CD14-positive monocyte (primary cell): ENCODE measurements around the gene TMEM61. TPM values are rescaled to one million over a fixed set of nuclear protein-coding genes. Genes with fewer than 3 reads are reported as not detected.

ENCODE experiments used
- DNase-seq, 3 donors: peaks; one replicate each; pipeline ENCODE4 v3.0.0-alpha.2; 2011 to 2022
- H2AFZ ChIP-seq: 2 replicates; pipeline ENCODE4 v1.6.0; 2012; ENCODE audit warnings: mild to moderate bottlenecking, low read depth, low read length, inconsistent platforms; ENCODE audit not compliant: insufficient read depth, poor library complexity, severe bottlenecking
- H3K27ac ChIP-seq, 2 donors: 1 replicate in 1 of 2; 2 replicates in 1 of 2; pipeline ENCODE4 v1.5.1; 2012 to 2013; ENCODE audit warnings: low read length in 2 of 2, control low read depth in 1 of 2, inconsistent platforms in 1 of 2, low read depth in 1 of 2, mild to moderate bottlenecking in 1 of 2
- H3K27me3 ChIP-seq, 2 donors: one replicate each; pipeline versions ENCODE4 v1.6.0 to v1.6.1; 2011 to 2013; ENCODE audit warnings: low read length in 2 of 2; ENCODE audit not compliant: control insufficient read depth in 2 of 2, insufficient read depth in 2 of 2
- H3K36me3 ChIP-seq, 2 donors: replicated peaks in 1 of 2; 1 replicate in 1 of 2; 2 replicates in 1 of 2; pipeline versions ENCODE4 v1.5.1 to v1.6.1; 2012 to 2013; ENCODE audit warnings: low read length in 2 of 2, control low read depth in 1 of 2, inconsistent platforms in 1 of 2, mild to moderate bottlenecking in 1 of 2; ENCODE audit not compliant: insufficient read depth in 2 of 2, control insufficient read depth in 1 of 2
- H3K4me1 ChIP-seq, 2 donors: 1 replicate in 1 of 2; 2 replicates in 1 of 2; pipeline versions ENCODE4 v1.5.1 to v1.6.1; 2012 to 2013; ENCODE audit warnings: low read length in 2 of 2, control low read depth in 1 of 2, inconsistent platforms in 1 of 2, mild to moderate bottlenecking in 1 of 2, moderate library complexity in 1 of 2; ENCODE audit not compliant: insufficient read depth in 2 of 2, control insufficient read depth in 1 of 2
- H3K4me2 ChIP-seq: replicated peaks from 2 replicates; pipeline ENCODE3; 2012; ENCODE audit warnings: low read length, moderate library complexity, mild to moderate bottlenecking; ENCODE audit not compliant: poor library complexity, severe bottlenecking; ENCODE audit errors: extremely low read depth
- H3K4me3 ChIP-seq, 3 experiments: fragments of 200-600 bp in 1 of 3; sonication (generic) in 1 of 3; replicated peaks in 1 of 3; 1 replicate in 2 of 3; 2 replicates in 1 of 3; pipeline ENCODE4 v1.5.1; 2011 to 2013; ENCODE audit warnings: low read length in 3 of 3, mild to moderate bottlenecking in 3 of 3, control low read depth in 2 of 3, low read depth in 2 of 3, inconsistent platforms in 1 of 3, moderate library complexity in 1 of 3
- H3K79me2 ChIP-seq: 2 replicates; pipeline ENCODE4 v1.6.0; 2012; ENCODE audit warnings: mild to moderate bottlenecking, control low read depth, inconsistent platforms, low read length, moderate library complexity; ENCODE audit not compliant: insufficient read depth
- H3K9ac ChIP-seq: 2 replicates; pipeline ENCODE4 v1.6.0; 2017; ENCODE audit warnings: low read length, mild to moderate bottlenecking; ENCODE audit not compliant: insufficient read depth, poor library complexity, severe bottlenecking
- H3K9me3 ChIP-seq, 2 donors: replicated peaks in 1 of 2; 1 replicate in 1 of 2; 2 replicates in 1 of 2; pipeline versions ENCODE4 v1.5.1 to v1.6.1; 2012 to 2013; ENCODE audit warnings: low read length in 2 of 2, control low read depth in 1 of 2; ENCODE audit not compliant: control insufficient read depth in 1 of 2, insufficient read depth in 1 of 2
- H4K20me1 ChIP-seq: 2 replicates; pipeline ENCODE4 v1.6.0; 2012; ENCODE audit warnings: mild to moderate bottlenecking, low read length, control low read depth, moderate library complexity; ENCODE audit not compliant: insufficient read depth
- H3K27ac Mint-ChIP-seq, 7 donors: one replicate each; pipeline ENCODE4 v1.8.0; 2020; ENCODE audit warnings: mild to moderate bottlenecking in 7 of 7, mixed read lengths in 7 of 7, moderate library complexity in 6 of 7, inconsistent platforms in 2 of 7
- H3K27me3 Mint-ChIP-seq, 3 donors: one replicate each; pipeline ENCODE4 v1.8.0; 2021 to 2022; ENCODE audit warnings: low read depth in 3 of 3, mild to moderate bottlenecking in 3 of 3, mixed read lengths in 3 of 3, moderate library complexity in 3 of 3, inconsistent platforms in 1 of 3
- H3K36me3 Mint-ChIP-seq, 2 donors: one replicate each; pipeline ENCODE4 v1.8.0; 2020; ENCODE audit warnings: mixed read lengths in 2 of 2, inconsistent platforms in 1 of 2, mild to moderate bottlenecking in 1 of 2
- H3K4me1 Mint-ChIP-seq: one replicate; pipeline ENCODE4 v1.8.0; 2020; ENCODE audit warnings: mild to moderate bottlenecking, mixed read lengths
- H3K4me3 Mint-ChIP-seq, 2 donors: one replicate each; pipeline ENCODE4 v1.8.0; 2020; ENCODE audit warnings: mild to moderate bottlenecking in 2 of 2, mixed read lengths in 2 of 2, moderate library complexity in 1 of 2
- H3K9me3 Mint-ChIP-seq, 7 donors: one replicate each; pipeline ENCODE4 v1.8.0; 2020 to 2022; ENCODE audit warnings: mixed read lengths in 7 of 7, mild to moderate bottlenecking in 6 of 7, moderate library complexity in 6 of 7, inconsistent platforms in 2 of 7
- WGBS: methylation state at CpG from one replicate; pipeline ENCODE4 v1.1.5; 2013; ENCODE audit warnings: missing lambda C conversion rate; ENCODE audit not compliant: insufficient coverage; 5-methylcytosine and 5-hydroxymethylcytosine counted together
- intact Hi-C, 2 donors: fragments of 100-400 bp; cut with micrococcal nuclease; formaldehyde crosslinking; loops; one replicate each; pipeline versions ENCODE4 v1.15.0 to v1.15.1; 2023
- polyA plus RNA-seq, 3 donors: library from polyadenylated mRNA; depleted of rRNA in 1 of 3; unstranded in 2 of 3; stranded (reverse) in 1 of 3; fragments of 300-500 nt in 2 of 3; fragments of >200 nt in 1 of 3; fragmentation: Illumina TruSeq in 2 of 3; gene quantifications; 1 replicate in 2 of 3; 2 replicates in 1 of 3; pipeline ENCODE4 v1.2.3, GENCODE V29; 2012 to 2021
- TF ChIP-seq, protein P1 (sequence below): fragments of 200-600 bp; IDR thresholded peaks from one replicate; pipeline ENCODE4 v1.8.0; 2022; ENCODE audit warnings: antibody characterized with exemption, mild to moderate bottlenecking

TMEM61 gene
- polyA plus RNA-seq, 3 donors: not detected

GRCh38 chr1:54953846-54954245 is 26.6 kb upstream of the TMEM61 start:
- H3K9ac ChIP-seq: no peak overlapping the region
- H2AFZ ChIP-seq: no peak overlapping the region
- peaks cover 5 to 13% (median 10%) of the 10 kb centered on the region in 7 donors for H3K9me3 Mint-ChIP-seq
- H4K20me1 ChIP-seq: no peaks in the 10 kb centered on the region
- peaks cover 43% of the 10 kb centered on the region for H3K4me1 Mint-ChIP-seq
- H3K27ac Mint-ChIP-seq: peak overlapping the region in 3 of 7 donors; percentile 12 to 84 (median 64)
- peaks cover 40 to 51% of the 10 kb centered on the region in 2 donors for H3K4me1 ChIP-seq
- no peak overlapping the region for H3K4me2 ChIP-seq
- H3K9me3 ChIP-seq: peaks cover 11 to 12% of the 10 kb centered on the region in 2 donors
- no peak overlapping the region for H3K4me3 Mint-ChIP-seq
- 100% methylated on average over 1 of the region's 3 CpGs for WGBS
- peaks cover 0 to 1% (median 0%) of the 10 kb centered on the region in 3 donors for H3K27me3 Mint-ChIP-seq
- no peaks in the 10 kb centered on the region for H3K27me3 ChIP-seq
- H3K4me3 ChIP-seq: no peak overlapping the region
- peak overlapping the region in 1 of 2 donors; percentile 6 for H3K27ac ChIP-seq
- intact Hi-C loops: loop anchor here in 1 of 2 donors (2.0 kb wide), 1 partner anchor 41 kb away; no protein-coding TSS in a partner anchor
- no peaks in the 10 kb centered on the region for H3K79me2 ChIP-seq
- TF ChIP-seq, protein P1, sequence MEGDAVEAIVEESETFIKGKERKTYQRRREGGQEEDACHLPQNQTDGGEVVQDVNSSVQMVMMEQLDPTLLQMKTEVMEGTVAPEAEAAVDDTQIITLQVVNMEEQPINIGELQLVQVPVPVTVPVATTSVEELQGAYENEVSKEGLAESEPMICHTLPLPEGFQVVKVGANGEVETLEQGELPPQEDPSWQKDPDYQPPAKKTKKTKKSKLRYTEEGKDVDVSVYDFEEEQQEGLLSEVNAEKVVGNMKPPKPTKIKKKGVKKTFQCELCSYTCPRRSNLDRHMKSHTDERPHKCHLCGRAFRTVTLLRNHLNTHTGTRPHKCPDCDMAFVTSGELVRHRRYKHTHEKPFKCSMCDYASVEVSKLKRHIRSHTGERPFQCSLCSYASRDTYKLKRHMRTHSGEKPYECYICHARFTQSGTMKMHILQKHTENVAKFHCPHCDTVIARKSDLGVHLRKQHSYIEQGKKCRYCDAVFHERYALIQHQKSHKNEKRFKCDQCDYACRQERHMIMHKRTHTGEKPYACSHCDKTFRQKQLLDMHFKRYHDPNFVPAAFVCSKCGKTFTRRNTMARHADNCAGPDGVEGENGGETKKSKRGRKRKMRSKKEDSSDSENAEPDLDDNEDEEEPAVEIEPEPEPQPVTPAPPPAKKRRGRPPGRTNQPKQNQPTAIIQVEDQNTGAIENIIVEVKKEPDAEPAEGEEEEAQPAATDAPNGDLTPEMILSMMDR: no peak
- H3K36me3 ChIP-seq: no peaks in the 10 kb centered on the region
- H3K36me3 Mint-ChIP-seq: peaks cover 0 to 2% of the 10 kb centered on the region in 2 donors
- DNase-seq: peak in 1 of 3 donors; percentile 27

- H3K4me1 Mint-ChIP-seq: peaks cover 35% of the 10 kb centered on the region
- H3K4me1 ChIP-seq: peaks cover 30 to 36% of the 10 kb centered on the region in 2 donors
- WGBS: 80% methylated on average over 1 of the region's 1 CpG
Observed at GRCh38 chr1:54955359-54955758, 25.1 kb upstream of the TMEM61 start.

More at GRCh38 chr1:54955359-54955758, 25.1 kb upstream of the TMEM61 start:
- Mint-ChIP-seq H3K27me3 (peaks cover 0 to 1% (median 0%) of the 10 kb centered on the region in 3 donors), H3K9me3 (peaks cover 5 to 18% (median 13%) of the 10 kb centered on the region in 7 donors), H3K27ac (peak overlapping the region in 1 of 7 donors; percentile 51), H3K36me3 (no peaks in the 10 kb centered on the region), H3K4me3 (no peak overlapping the region)
- Histone ChIP-seq H2AFZ (no peak overlapping the region), H3K4me3 (no peak overlapping the region), H4K20me1 (no peaks in the 10 kb centered on the region), H3K9ac (no peak overlapping the region), H3K36me3 (no peaks in the 10 kb centered on the region), H3K79me2 (no peaks in the 10 kb centered on the region), H3K27me3 (no peaks in the 10 kb centered on the region), H3K4me2 (no peak overlapping the region), H3K9me3 (peaks cover 12 to 15% of the 10 kb centered on the region in 2 donors), H3K27ac (no peak overlapping the region)
- intact Hi-C loops: no loop called here
- TF ChIP-seq, protein P1: no peak
- DNase-seq: no peak
